Kasumi-1 (cell line): ENCODE results near the gene KDM8.

Experiments
- DNase-seq, 2 experiments: peaks; one replicate each; lab custom pipeline; 2025; lab: John Stamatoyannopoulos, UW

Gene KDM8

GRCh38 chr16:27203507-27204311 lies at the start of gene KDM8:
Gene KDM8 (plus strand): TSS chr16:27203526. CDS start chr16:27210124, 6,598 bp downstream.
- peak; percentile 86 to 93 for DNase-seq

GRCh38 chr16:27154705-27155521 lies 48.4 kb upstream of the KDM8 start:
- DNase-seq: peak in 1 of 2 experiments; percentile 21

- no peak for DNase-seq
Measured at GRCh38 chr16:27156579-27156978, 46.7 kb upstream of the KDM8 start.

- DNase-seq: no peak
Measured at GRCh38 chr16:27161398-27161797, 41.9 kb upstream of the KDM8 start.

- no peak for DNase-seq
Measured at GRCh38 chr16:27164352-27164751, 39.0 kb upstream of the KDM8 start.

- DNase-seq: no peak
Measured at GRCh38 chr16:27165576-27165975, 37.8 kb upstream of the KDM8 start.

GRCh38 chr16:27168790-27169189 lies 34.5 kb upstream of the KDM8 start:
- no peak for DNase-seq

GRCh38 chr16:27169511-27170071 lies 33.7 kb upstream of the KDM8 start:
- DNase-seq: peak; percentile 43 to 51

- DNase-seq: no peak
Measured at GRCh38 chr16:27171584-27171983, 31.7 kb upstream of the KDM8 start.

- DNase-seq: peak in 1 of 2 experiments; percentile 14
Measured at GRCh38 chr16:27174007-27174406, 29.3 kb upstream of the KDM8 start.

- no peak for DNase-seq
Measured at GRCh38 chr16:27174798-27175197, 28.5 kb upstream of the KDM8 start.

GRCh38 chr16:27175888-27176287 lies 27.4 kb upstream of the KDM8 start:
- DNase-seq: no peak

- DNase-seq: no peak
Measured at GRCh38 chr16:27177031-27177774, 26.1 kb upstream of the KDM8 start.

- peak; percentile 71 to 75 for DNase-seq
Measured at GRCh38 chr16:27179500-27180072, 23.7 kb upstream of the KDM8 start.

- no peak for DNase-seq
Measured at GRCh38 chr16:27181019-27181790, 22.1 kb upstream of the KDM8 start.

GRCh38 chr16:27182906-27183405 lies 20.4 kb upstream of the KDM8 start:
- no peak for DNase-seq

GRCh38 chr16:27185776-27186130 lies 17.6 kb upstream of the KDM8 start:
- DNase-seq: no peak

- no peak for DNase-seq
Measured at GRCh38 chr16:27188633-27189032, 14.7 kb upstream of the KDM8 start.

GRCh38 chr16:27189335-27189972 lies 13.9 kb upstream of the KDM8 start:
- DNase-seq: no peak

- no peak for DNase-seq
Measured at GRCh38 chr16:27190316-27190871, 12.9 kb upstream of the KDM8 start.
